OCI-LY1 (cell line): ENCODE data around the gene TOM1L2.

Experiments used
- H2AFZ ChIP-seq: fragments of 200-600 bp; sonication (generic), shearing (Covaris generic); 2 replicates; pipeline ENCODE4 v1.6.0; 2014; ENCODE audit warnings: antibody characterized with exemption, mild to moderate bottlenecking, low read length
- H3F3A ChIP-seq: fragments of 200-600 bp; sonication (generic), shearing (Covaris generic); 2 replicates; pipeline ENCODE4 v1.6.0; 2014; ENCODE audit warnings: mild to moderate bottlenecking, antibody characterized with exemption, low read length, moderate library complexity; ENCODE audit not compliant: insufficient read depth
- H3K27ac ChIP-seq: fragments of 200-600 bp; sonication (generic); 2 replicates; pipeline ENCODE4 v1.5.1; 2014; ENCODE audit warnings: low read length, mixed run types, mild to moderate bottlenecking, low read depth; ENCODE audit not compliant: poor library complexity, severe bottlenecking
- H3K27me3 ChIP-seq: fragments of 200-600 bp; sonication (generic); 2 replicates; pipeline ENCODE4 v1.6.0; 2014; ENCODE audit warnings: antibody characterized with exemption, mild to moderate bottlenecking, low read length, moderate library complexity; ENCODE audit not compliant: insufficient read depth
- H3K36me3 ChIP-seq: fragments of 200-600 bp; sonication (generic); 2 replicates; pipeline ENCODE4 v1.6.1; 2014; ENCODE audit warnings: mild to moderate bottlenecking, antibody characterized with exemption, low read length, moderate library complexity, mixed read lengths; ENCODE audit not compliant: insufficient read depth
- H3K4me1 ChIP-seq: fragments of 200-600 bp; sonication (generic); 2 replicates; pipeline ENCODE4 v1.5.1; 2014; ENCODE audit warnings: mild to moderate bottlenecking, low read length, moderate library complexity; ENCODE audit not compliant: insufficient read depth, severe bottlenecking
- H3K4me2 ChIP-seq: fragments of 200-600 bp; sonication (generic), shearing (Covaris generic); 2 replicates; pipeline ENCODE4 v1.6.1; 2014; ENCODE audit warnings: low read length
- H3K4me3 ChIP-seq: fragments of 200-600 bp; sonication (generic); 2 replicates; pipeline ENCODE4 v1.5.1; 2014; ENCODE audit warnings: low read length, low read depth, mild to moderate bottlenecking, mixed read lengths; ENCODE audit not compliant: poor library complexity, severe bottlenecking
- H3K79me2 ChIP-seq: fragments of 200-600 bp; shearing (Covaris generic); 2 replicates; pipeline ENCODE4 v1.6.1; 2016; ENCODE audit warnings: mixed run types, low read length, mixed read lengths; ENCODE audit not compliant: insufficient read depth
- H3K9ac ChIP-seq: fragments of 200-600 bp; sonication (generic), shearing (Covaris generic); 2 replicates; pipeline ENCODE4 v1.6.1; 2014; ENCODE audit warnings: mild to moderate bottlenecking, low read length, mixed read lengths
- H3K9me2 ChIP-seq: fragments of 200-600 bp; sonication (generic), shearing (Covaris generic); 2 replicates; pipeline ENCODE4 v1.6.1; 2014; ENCODE audit warnings: low read depth, mild to moderate bottlenecking, low read length, mixed read lengths
- H3K9me3 ChIP-seq: fragments of 200-600 bp; shearing (Covaris generic); 2 replicates; pipeline ENCODE4 v1.6.1; 2014; ENCODE audit warnings: low read length, mixed read lengths
- H4K20me1 ChIP-seq: fragments of 200-600 bp; sonication (generic), shearing (Covaris generic); 2 replicates; pipeline ENCODE4 v1.6.0; 2016; ENCODE audit warnings: mild to moderate bottlenecking, low read length; ENCODE audit not compliant: insufficient read depth
- EZH2 ChIP-seq: fragments of 200-600 bp; sonication (generic), shearing (Covaris generic); IDR thresholded peaks from 2 replicates; pipeline ENCODE4 v1.8.0; 2017; ENCODE audit warnings: borderline replicate concordance, mixed run types, mild to moderate bottlenecking, antibody characterized with exemption, low read length, moderate library complexity, mixed read lengths
- TF ChIP-seq, protein P1 (sequence below): fragments of 200-600 bp; sonication (generic), shearing (Covaris generic); IDR thresholded peaks from 2 replicates; pipeline ENCODE4 v1.5.1; 2017; ENCODE audit warnings: mild to moderate bottlenecking, antibody characterized with exemption, low read length, moderate library complexity, mixed read lengths

Gene TOM1L2

DNA sequence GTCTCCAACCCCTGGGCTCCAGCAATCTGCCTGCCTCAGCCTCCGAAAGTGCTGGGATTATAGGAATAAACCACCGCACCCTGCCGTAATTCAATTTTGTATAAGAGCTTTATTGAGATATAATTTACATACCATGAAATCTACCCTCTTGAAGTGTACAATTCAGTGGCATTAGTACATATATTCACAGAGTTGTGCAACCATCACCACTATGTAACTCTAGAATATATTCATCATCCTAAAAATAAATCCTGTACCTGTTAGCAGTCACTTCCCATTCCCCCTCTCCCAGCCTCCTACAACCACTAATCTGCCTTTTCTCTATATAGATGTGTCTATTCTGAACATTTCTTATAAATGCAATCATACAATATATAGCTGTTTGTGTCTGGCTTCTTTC, 26.1 kb downstream of the TOM1L2 start:
- Histone ChIP-seq H3F3A (no peaks in the 10 kb centered on the region), H3K27me3 (no peaks in the 10 kb centered on the region), H3K9me2 (no peaks in the 10 kb centered on the region), H3K4me3 (no peak overlapping the region), H3K36me3 (no peaks in the 10 kb centered on the region), H4K20me1 (no peaks in the 10 kb centered on the region), H3K4me1 (no peaks in the 10 kb centered on the region), H3K9me3 (no peaks in the 10 kb centered on the region), H3K27ac (no peak overlapping the region), H3K9ac (no peak overlapping the region), H2AFZ (no peak overlapping the region), H3K79me2 (no peaks in the 10 kb centered on the region), H3K4me2 (no peak overlapping the region)
- no peak for TF ChIP-seq EZH2
- TF ChIP-seq, protein P1, sequence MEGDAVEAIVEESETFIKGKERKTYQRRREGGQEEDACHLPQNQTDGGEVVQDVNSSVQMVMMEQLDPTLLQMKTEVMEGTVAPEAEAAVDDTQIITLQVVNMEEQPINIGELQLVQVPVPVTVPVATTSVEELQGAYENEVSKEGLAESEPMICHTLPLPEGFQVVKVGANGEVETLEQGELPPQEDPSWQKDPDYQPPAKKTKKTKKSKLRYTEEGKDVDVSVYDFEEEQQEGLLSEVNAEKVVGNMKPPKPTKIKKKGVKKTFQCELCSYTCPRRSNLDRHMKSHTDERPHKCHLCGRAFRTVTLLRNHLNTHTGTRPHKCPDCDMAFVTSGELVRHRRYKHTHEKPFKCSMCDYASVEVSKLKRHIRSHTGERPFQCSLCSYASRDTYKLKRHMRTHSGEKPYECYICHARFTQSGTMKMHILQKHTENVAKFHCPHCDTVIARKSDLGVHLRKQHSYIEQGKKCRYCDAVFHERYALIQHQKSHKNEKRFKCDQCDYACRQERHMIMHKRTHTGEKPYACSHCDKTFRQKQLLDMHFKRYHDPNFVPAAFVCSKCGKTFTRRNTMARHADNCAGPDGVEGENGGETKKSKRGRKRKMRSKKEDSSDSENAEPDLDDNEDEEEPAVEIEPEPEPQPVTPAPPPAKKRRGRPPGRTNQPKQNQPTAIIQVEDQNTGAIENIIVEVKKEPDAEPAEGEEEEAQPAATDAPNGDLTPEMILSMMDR: no peak

DNA sequence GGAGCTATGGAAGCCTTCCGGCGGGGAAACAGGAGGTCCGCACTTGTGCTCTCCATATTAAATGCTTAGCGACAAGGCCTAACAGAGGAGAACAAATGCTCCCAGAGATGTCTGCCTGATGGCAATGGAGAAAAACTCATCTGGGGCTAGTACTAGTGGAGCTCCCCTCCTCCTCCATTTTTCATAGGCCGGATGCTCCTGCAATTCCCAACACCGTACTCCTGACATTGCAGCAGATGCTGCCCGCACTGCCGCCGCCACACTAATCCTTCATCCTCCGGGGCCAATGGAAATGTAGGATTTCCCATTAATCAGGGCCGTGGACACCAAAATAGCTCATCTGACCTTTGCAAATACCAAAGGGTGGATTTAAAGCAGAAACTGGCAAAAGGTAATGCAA, 27.5 kb downstream of the TOM1L2 start:
- no peaks in the 10 kb centered on the region for H3K79me2 ChIP-seq
- H3K27ac ChIP-seq: no peak overlapping the region
- H3K36me3 ChIP-seq: no peaks in the 10 kb centered on the region
- H3K4me3 ChIP-seq: no peak overlapping the region
- TF ChIP-seq, protein P1: no peak
- no peak for TF ChIP-seq EZH2
- no peak overlapping the region for H3K9ac ChIP-seq
- no peak overlapping the region for H3K4me2 ChIP-seq
- H4K20me1 ChIP-seq: no peaks in the 10 kb centered on the region
- no peak overlapping the region for H2AFZ ChIP-seq
- no peaks in the 10 kb centered on the region for H3K27me3 ChIP-seq
- no peaks in the 10 kb centered on the region for H3K9me3 ChIP-seq
- no peaks in the 10 kb centered on the region for H3K9me2 ChIP-seq
- no peaks in the 10 kb centered on the region for H3K4me1 ChIP-seq
- H3F3A ChIP-seq: no peaks in the 10 kb centered on the region

DNA sequence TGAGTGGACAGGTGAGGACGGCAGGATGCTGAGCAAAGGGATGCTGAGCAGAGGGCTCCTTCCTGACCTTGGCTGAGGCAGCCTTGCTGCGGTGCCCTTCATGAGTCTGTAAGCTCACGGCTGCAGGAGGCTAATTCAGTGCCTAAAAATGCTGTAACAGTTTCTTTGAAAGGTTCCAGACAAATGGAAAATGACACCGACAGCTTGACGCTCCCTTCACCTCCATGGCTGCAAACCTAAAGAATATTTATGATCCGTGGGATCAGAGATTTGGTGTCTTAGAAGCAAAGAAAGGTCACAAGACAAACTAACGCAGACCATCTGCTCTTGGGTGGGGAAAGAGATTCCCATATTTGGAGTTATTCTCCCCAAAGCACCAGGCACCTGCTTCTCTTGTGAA, 28.0 kb downstream of the TOM1L2 start:
- TF ChIP-seq EZH2: no peak
- TF ChIP-seq, protein P1: no peak
- Histone ChIP-seq H3K36me3 (no peaks in the 10 kb centered on the region), H2AFZ (no peak overlapping the region), H3K4me3 (no peak overlapping the region), H3K27ac (no peak overlapping the region), H3K79me2 (no peaks in the 10 kb centered on the region), H4K20me1 (no peaks in the 10 kb centered on the region), H3K9me2 (no peaks in the 10 kb centered on the region), H3K27me3 (no peaks in the 10 kb centered on the region), H3K9me3 (no peaks in the 10 kb centered on the region), H3K9ac (no peak overlapping the region), H3F3A (no peaks in the 10 kb centered on the region), H3K4me1 (no peaks in the 10 kb centered on the region), H3K4me2 (no peak overlapping the region)
